Uterus (tissue), 4 donors: ENCODE results near the gene MAD1L1. TPM values are rescaled to one million over a fixed set of nuclear protein-coding genes. Genes with fewer than 3 reads are reported as not detected.

ENCODE experiments used
- DNase-seq, 2 donors: peaks; one replicate each; pipeline ENCODE4 v3.0.0-alpha.2; 2019 to 2020
- H3K27ac ChIP-seq, 2 donors: fragments of 200-600 bp; sonication (generic); 1 replicate in 1 of 2; 2 replicates in 1 of 2; pipeline ENCODE4 v1.5.1; 2016 to 2018
- H3K27me3 ChIP-seq, 2 donors: fragments of 200-600 bp; sonication (generic); one replicate each; pipeline ENCODE4 v1.5.1; 2018 to 2019; ENCODE audit warnings: control low read depth in 1 of 2
- H3K36me3 ChIP-seq, 2 donors: fragments of 200-600 bp; sonication (generic); one replicate each; pipeline ENCODE4 v1.5.1; 2019; ENCODE audit warnings: control low read depth in 1 of 2
- H3K4me1 ChIP-seq, 2 donors: fragments of 200-600 bp; sonication (generic); one replicate each; pipeline ENCODE4 v1.5.1; 2018 to 2019; ENCODE audit warnings: control low read depth in 1 of 2
- H3K4me3 ChIP-seq, 2 donors: fragments of 200-600 bp; sonication (generic); 1 replicate in 1 of 2; 2 replicates in 1 of 2; pipeline ENCODE4 v1.5.1; 2018 to 2019; ENCODE audit warnings: mild to moderate bottlenecking in 1 of 2
- H3K9me3 ChIP-seq, 2 donors: fragments of 200-600 bp; sonication (generic); one replicate each; pipeline ENCODE4 v1.5.1; 2019; ENCODE audit warnings: control low read depth in 1 of 2
- CTCF ChIP-seq, 4 experiments: fragments of 200-600 bp in 2 of 4; fragments of 450-650 bp in 2 of 4; sonication (generic) in 2 of 4; IDR thresholded peaks; one replicate each; pipeline ENCODE4 v1.5.1; 2016 to 2019; ENCODE audit warnings: antibody characterized with exemption in 4 of 4, mild to moderate bottlenecking in 2 of 4, moderate library complexity in 1 of 4
- POLR2A ChIP-seq, 2 donors: fragments of 450-650 bp; IDR thresholded peaks; one replicate each; pipeline ENCODE4 v1.6.1; 2016; ENCODE audit warnings: antibody characterized with exemption in 2 of 2, mild to moderate bottlenecking in 1 of 2, moderate library complexity in 1 of 2
- intact Hi-C: fragments of 100-400 bp; cut with DNase I; formaldehyde crosslinking; loops from one replicate; pipeline ENCODE4 v1.15.1; 2023; ENCODE audit warnings: low total_unique reads
- total RNA-seq, 4 donors: library from RNA; depleted of rRNA in 3 of 4; stranded (reverse); fragments of >200 nt in 3 of 4; gene quantifications; one replicate each; pipeline versions ENCODE4 v1.1.0 to v1.2.4, GENCODE V29; 2014 to 2023
- donor health status: DM: yes; HTN: yes; CAD: no.

MAD1L1 gene
- total RNA-seq, 4 donors from 2014 or later: 13.3 to 37.4 (median 33.1) TPM

GRCh38 chr7:2172311-2173188, 60.2 kb downstream of the MAD1L1 start:
- no peaks in the 10 kb centered on the region for H3K9me3 ChIP-seq
- no peak for DNase-seq
- H3K27ac ChIP-seq: no peak overlapping the region
- H3K4me3 ChIP-seq: no peak overlapping the region
- H3K4me1 ChIP-seq: peaks cover 0 to 4% of the 10 kb centered on the region in 2 donors
- no peak for TF ChIP-seq CTCF (IDR thresholded peaks at IDR 0.05)
- no peak for TF ChIP-seq POLR2A (IDR thresholded peaks at IDR 0.05)
- no peaks in the 10 kb centered on the region for H3K36me3 ChIP-seq
- intact Hi-C loops: no loop called here
- H3K27me3 ChIP-seq: no peaks in the 10 kb centered on the region

- peaks cover 0 to 4% of the 10 kb centered on the region in 2 donors for H3K4me1 ChIP-seq
Measured at GRCh38 chr7:2171855-2172254, 60.9 kb downstream of the MAD1L1 start.

GRCh38 chr7:2170576-2171521, 61.9 kb downstream of the MAD1L1 start:
- Histone ChIP-seq H3K27ac (no peak overlapping the region), H3K4me1 (peaks cover 0 to 4% of the 10 kb centered on the region in 2 donors), H3K36me3 (no peaks in the 10 kb centered on the region), H3K4me3 (no peak overlapping the region), H3K27me3 (no peaks in the 10 kb centered on the region), H3K9me3 (no peaks in the 10 kb centered on the region)
- no peak for TF ChIP-seq CTCF (IDR thresholded peaks at IDR 0.05)
- TF ChIP-seq POLR2A (IDR thresholded peaks at IDR 0.05): no peak
- DNase-seq: no peak
- intact Hi-C loops: no loop called here

More at GRCh38 chr7:2171855-2172254, 60.9 kb downstream of the MAD1L1 start:
- TF ChIP-seq CTCF (IDR thresholded peaks at IDR 0.05) (no peak), POLR2A (IDR thresholded peaks at IDR 0.05) (no peak)
- intact Hi-C loops: no loop called here
- H3K27me3 ChIP-seq: no peaks in the 10 kb centered on the region
- H3K27ac ChIP-seq: no peak overlapping the region
- H3K36me3 ChIP-seq: no peaks in the 10 kb centered on the region
- H3K9me3 ChIP-seq: no peaks in the 10 kb centered on the region
- no peak for DNase-seq
- H3K4me3 ChIP-seq: no peak overlapping the region

- Histone ChIP-seq H3K4me1 (peaks cover 0 to 4% of the 10 kb centered on the region in 2 donors), H3K9me3 (no peaks in the 10 kb centered on the region), H3K4me3 (no peak overlapping the region), H3K36me3 (no peaks in the 10 kb centered on the region), H3K27ac (no peak overlapping the region), H3K27me3 (no peaks in the 10 kb centered on the region)
- intact Hi-C loops: no loop called here
- no peak for TF ChIP-seq POLR2A (IDR thresholded peaks at IDR 0.05)
- TF ChIP-seq CTCF (IDR thresholded peaks at IDR 0.05): no peak
- DNase-seq: no peak
Measured at GRCh38 chr7:2169923-2170575, 62.7 kb downstream of the MAD1L1 start.
